ENCODE results near the gene RPN1.
A peak's percentile ranks its signal among the peaks of the same experiment; 100 is the strongest.

RPN1 gene

DNA sequence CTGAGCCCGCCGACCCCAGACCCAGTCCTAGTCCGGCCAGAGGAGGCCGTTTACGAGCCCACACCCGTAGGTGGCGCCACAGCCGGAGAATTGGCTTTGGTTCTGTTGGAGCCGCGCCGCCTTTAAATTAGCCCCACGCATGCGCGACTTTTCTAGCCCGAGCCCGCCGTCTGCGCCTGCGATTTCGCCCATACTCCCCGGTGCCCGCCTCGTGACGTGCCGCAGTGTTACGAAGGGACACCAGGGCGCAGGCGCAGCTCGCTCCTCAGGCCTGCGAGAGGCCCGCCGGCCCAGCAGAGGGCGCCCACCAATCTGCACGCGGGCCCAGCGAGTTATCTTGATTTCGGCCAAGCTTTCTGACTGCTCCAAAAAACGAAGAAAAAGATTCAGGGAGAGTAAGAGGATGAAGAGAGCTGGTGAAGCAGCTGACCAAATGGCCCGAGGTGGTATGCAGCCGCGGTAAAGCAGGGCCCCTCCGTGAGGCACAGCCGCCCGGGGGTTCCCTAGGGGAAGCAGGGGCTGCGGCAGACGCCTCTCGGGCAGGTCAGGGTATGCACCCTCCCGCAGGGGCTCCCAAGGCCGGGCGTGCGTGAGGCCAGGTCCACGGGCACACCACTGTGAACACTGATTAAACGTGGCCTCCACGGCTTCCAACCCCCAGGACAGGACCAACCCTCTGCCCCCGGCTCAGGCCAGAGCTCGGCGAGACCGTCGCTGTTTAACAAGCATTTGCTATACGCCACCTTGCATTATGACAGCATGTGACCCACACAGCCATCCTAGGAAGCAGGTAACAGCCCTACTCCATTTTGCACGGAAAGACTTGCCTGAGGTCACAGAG is 32.8 kb downstream of the RPN1 start:
- peak; percentile 93 for DNase-seq
- peak; percentile 82 for TF ChIP-seq CTCF (IDR thresholded peaks at IDR 0.05; ENCODE audit: low read depth, low read length, missing control alignments)
- Histone ChIP-seq H3K27me3 (replicated peaks) (no peaks in the 10 kb centered on the region), H3K27ac (peak overlapping the region; percentile 31), H3K4me3 (ENCODE audit: low read depth, low read length) (peak overlapping the region; percentile 75), H3K36me3 (replicated peaks) (peaks cover 49% of the 10 kb centered on the region)
- in situ Hi-C loops (cut with HindIII; ENCODE audit: low pct_ligation_motif_present, low sequenced_read_pairs): no loop called here

- Histone ChIP-seq H3K36me3 (replicated peaks) (peaks cover 48% of the 10 kb centered on the region), H3K27me3 (replicated peaks) (no peaks in the 10 kb centered on the region), H3K27ac (peak overlapping the region; percentile 23), H3K4me3 (ENCODE audit: low read depth, low read length) (peak overlapping the region; percentile 47)
- DNase-seq: no peak
- TF ChIP-seq CTCF (IDR thresholded peaks at IDR 0.05; ENCODE audit: low read depth, low read length, missing control alignments): no peak
- in situ Hi-C loops (cut with HindIII; ENCODE audit: low pct_ligation_motif_present, low sequenced_read_pairs): no loop called here
These were observed 33.4 kb downstream of the RPN1 start for GRCh38 chr3:128617270-128617556.

DNA sequence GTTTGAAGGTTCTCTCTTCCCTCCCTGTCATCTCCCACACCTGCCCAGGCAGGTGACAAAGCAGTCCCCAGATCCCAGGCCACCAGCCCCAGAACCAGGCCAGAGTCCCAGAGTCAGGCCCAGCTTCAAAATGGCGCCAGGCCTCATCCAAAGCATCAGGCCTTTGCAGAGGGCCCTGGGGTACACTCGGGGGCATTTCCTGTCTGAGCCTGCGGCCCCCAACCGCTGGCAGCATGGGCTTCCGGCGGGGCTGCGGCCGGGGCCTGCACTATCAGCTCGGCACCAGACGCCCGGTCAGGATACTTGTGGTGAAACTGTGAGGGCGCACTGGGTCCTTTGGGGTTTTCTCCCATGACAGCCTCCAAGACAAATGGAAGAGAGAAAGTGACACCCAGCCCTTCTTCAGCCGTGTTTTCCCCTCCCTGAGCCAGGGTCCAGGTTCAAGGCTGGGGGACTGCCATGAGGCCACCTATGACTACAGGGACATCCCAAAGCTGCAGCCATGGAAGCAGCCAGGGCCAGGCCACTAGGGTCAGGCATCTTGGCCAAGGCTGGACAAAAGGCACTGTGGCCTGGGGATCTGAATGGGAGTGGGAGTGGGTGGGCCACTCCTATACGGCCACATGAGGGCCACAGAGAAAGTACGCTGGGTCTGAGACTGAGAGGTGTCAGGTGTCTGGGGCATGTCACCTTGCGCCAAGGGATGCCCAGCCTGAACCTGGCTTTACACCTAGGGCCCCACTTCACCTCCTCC is 33.9 kb downstream of the RPN1 start:
- no peak for TF ChIP-seq CTCF (IDR thresholded peaks at IDR 0.05; ENCODE audit: low read depth, low read length, missing control alignments)
- no peak for DNase-seq
- in situ Hi-C loops (cut with HindIII; ENCODE audit: low pct_ligation_motif_present, low sequenced_read_pairs): no loop called here
- Histone ChIP-seq H3K36me3 (replicated peaks) (peaks cover 43% of the 10 kb centered on the region), H3K27ac (no peak overlapping the region), H3K27me3 (replicated peaks) (no peaks in the 10 kb centered on the region), H3K4me3 (ENCODE audit: low read depth, low read length) (no peak overlapping the region)

DNA sequence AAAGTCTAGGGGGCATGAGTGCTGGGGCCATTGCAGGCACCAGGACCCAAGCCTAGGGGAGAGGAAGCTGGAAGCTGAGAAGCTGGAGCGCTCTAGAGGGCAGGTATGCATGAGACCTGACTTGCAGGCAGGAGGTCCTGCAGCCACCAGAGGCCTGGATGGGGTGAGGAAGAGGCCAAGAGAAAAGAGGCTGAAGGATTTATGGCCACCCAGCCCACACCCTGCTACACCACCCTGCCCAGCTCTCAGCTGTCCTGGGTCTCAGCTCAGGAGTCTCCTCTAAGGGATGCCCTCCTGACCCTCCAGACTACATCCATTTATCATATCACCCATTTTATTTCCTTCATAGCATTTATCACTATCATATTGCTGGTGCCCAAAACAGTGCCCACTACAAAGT is 36.5 kb downstream of the RPN1 start:
- no peak overlapping the region for H3K4me3 ChIP-seq (ENCODE audit: low read depth, low read length)
- no peaks in the 10 kb centered on the region for H3K27me3 ChIP-seq (replicated peaks)
- no peak for DNase-seq
- TF ChIP-seq CTCF (IDR thresholded peaks at IDR 0.05; ENCODE audit: low read depth, low read length, missing control alignments): no peak
- in situ Hi-C loops (cut with HindIII; ENCODE audit: low pct_ligation_motif_present, low sequenced_read_pairs): no loop called here
- no peak overlapping the region for H3K27ac ChIP-seq
- peaks cover 23% of the 10 kb centered on the region for H3K36me3 ChIP-seq (replicated peaks)

DNA sequence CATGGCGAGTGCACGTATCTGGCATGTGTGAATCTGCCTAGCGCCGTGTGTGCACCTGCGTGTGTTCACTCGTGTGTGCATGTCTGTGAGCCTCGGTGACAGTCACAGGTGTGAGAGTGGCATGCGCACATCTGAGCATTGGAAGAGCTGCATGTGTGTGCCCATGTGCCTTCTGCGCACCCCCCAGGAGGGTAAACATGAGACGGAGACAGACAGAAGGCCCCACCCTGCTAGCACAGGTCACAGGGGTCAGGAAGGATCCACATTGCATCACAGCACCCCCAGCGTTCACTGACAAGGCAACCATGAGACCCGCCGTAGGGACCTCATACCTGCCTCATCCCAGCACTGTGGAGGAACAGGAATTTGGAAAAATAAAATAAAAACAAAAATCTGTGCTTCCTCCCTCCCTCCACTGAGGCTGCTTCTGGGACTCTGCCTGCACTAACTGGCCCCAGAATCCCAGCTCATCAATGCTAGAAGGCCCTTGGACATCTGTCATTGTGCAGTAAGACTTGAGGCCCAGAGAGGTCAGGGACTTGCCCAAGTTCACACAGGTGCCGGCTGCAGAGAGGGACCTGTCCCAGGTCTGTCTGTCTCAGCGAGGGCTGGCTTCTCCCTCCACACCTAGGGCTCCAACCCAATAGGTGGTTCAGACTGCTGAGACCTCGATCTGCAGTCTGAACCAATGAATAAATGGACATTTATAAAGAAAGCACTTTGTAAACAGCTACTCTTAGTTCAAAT is 37.4 kb downstream of the RPN1 start:
- TF ChIP-seq CTCF (IDR thresholded peaks at IDR 0.05; ENCODE audit: low read depth, low read length, missing control alignments): no peak

More for the DNA sequence above, 37.4 kb downstream of the RPN1 start:
- peaks cover 15% of the 10 kb centered on the region for H3K36me3 ChIP-seq (replicated peaks)
- in situ Hi-C loops (cut with HindIII; ENCODE audit: low pct_ligation_motif_present, low sequenced_read_pairs): no loop called here
- DNase-seq: no peak
- no peak overlapping the region for H3K27ac ChIP-seq
- H3K4me3 ChIP-seq (ENCODE audit: low read depth, low read length): no peak overlapping the region
- H3K27me3 ChIP-seq (replicated peaks): no peaks in the 10 kb centered on the region

Data from brain microvascular endothelial cell (primary cell).